GM03348 (cell line): ENCODE data around the gene UBE2QL1.

Experiments used
- DNase-seq: peaks from one replicate; pipeline ENCODE4 v3.0.0; 2012; ENCODE audit warnings: low spot score

UBE2QL1 gene

GRCh38 chr5:6448622-6449464 is at the start of gene UBE2QL1:
UBE2QL1 (plus strand) TSS chr5:6448859; CDS start chr5:6448894, 35 bp downstream.
- DNase-seq = no peak

GRCh38 chr5:6399980-6400910 is 48.4 kb upstream of the UBE2QL1 start:
- DNase-seq = peak; percentile 42

GRCh38 chr5:6401410-6401809 is 47.2 kb upstream of the UBE2QL1 start:
- DNase-seq = no peak

- no peak for DNase-seq
Measured at GRCh38 chr5:6402939-6403338, 45.7 kb upstream of the UBE2QL1 start.

- DNase-seq = no peak
Measured at GRCh38 chr5:6403416-6403815, 45.2 kb upstream of the UBE2QL1 start.

- DNase-seq = peak; percentile 55
Measured at GRCh38 chr5:6404129-6404528, 44.5 kb upstream of the UBE2QL1 start.

GRCh38 chr5:6405591-6405990 is 43.1 kb upstream of the UBE2QL1 start:
- no peak for DNase-seq

- no peak for DNase-seq
Measured at GRCh38 chr5:6407558-6408259, 41.0 kb upstream of the UBE2QL1 start.

GRCh38 chr5:6408260-6408596 is 40.4 kb upstream of the UBE2QL1 start:
- no peak for DNase-seq

GRCh38 chr5:6408627-6409446 is 39.8 kb upstream of the UBE2QL1 start:
- DNase-seq = no peak

GRCh38 chr5:6410421-6410820 is 38.2 kb upstream of the UBE2QL1 start:
- DNase-seq = no peak

GRCh38 chr5:6411141-6411540 is 37.5 kb upstream of the UBE2QL1 start:
- no peak for DNase-seq

- peak; percentile 25 for DNase-seq
Measured at GRCh38 chr5:6412811-6413210, 35.8 kb upstream of the UBE2QL1 start.

GRCh38 chr5:6417657-6418056 is 31.0 kb upstream of the UBE2QL1 start:
- no peak for DNase-seq

- no peak for DNase-seq
Measured at GRCh38 chr5:6418679-6419276, 29.9 kb upstream of the UBE2QL1 start.

- DNase-seq = no peak
Measured at GRCh38 chr5:6419340-6419852, 29.3 kb upstream of the UBE2QL1 start.

- DNase-seq = no peak
Measured at GRCh38 chr5:6423327-6424109, 25.1 kb upstream of the UBE2QL1 start.

GRCh38 chr5:6424110-6424659 is 24.5 kb upstream of the UBE2QL1 start:
- no peak for DNase-seq

GRCh38 chr5:6424700-6425099 is 24.0 kb upstream of the UBE2QL1 start:
- no peak for DNase-seq

GRCh38 chr5:6427694-6428093 is 21.0 kb upstream of the UBE2QL1 start:
- DNase-seq = no peak
